KMS-11 (cell line): Measurements from ENCODE around the gene SLC10A7.

Experiments
- H2AFZ ChIP-seq: fragments of 200-600 bp; sonication (generic); 2 replicates; pipeline ENCODE4 v1.6.1; 2016; ENCODE audit warnings: antibody characterized with exemption, mixed run types, low read depth
- H3K27ac ChIP-seq: fragments of 200-600 bp; sonication (generic); 2 replicates; pipeline ENCODE4 v1.6.1; 2016; ENCODE audit warnings: mild to moderate bottlenecking, mixed run types
- H3K27me3 ChIP-seq: fragments of 200-600 bp; sonication (generic); 2 replicates; pipeline ENCODE4 v1.6.1; 2017; ENCODE audit warnings: mild to moderate bottlenecking, low read depth, mixed run types, moderate library complexity; ENCODE audit not compliant: insufficient read depth
- H3K36me3 ChIP-seq: fragments of 200-600 bp; sonication (generic); 2 replicates; pipeline ENCODE4 v1.6.1; 2017; ENCODE audit warnings: mild to moderate bottlenecking, mixed run types; ENCODE audit not compliant: insufficient read depth
- H3K4me1 ChIP-seq: fragments of 200-600 bp; sonication (generic); 2 replicates; pipeline ENCODE4 v1.6.1; 2016; ENCODE audit warnings: mild to moderate bottlenecking, low read depth, mixed run types; ENCODE audit not compliant: poor library complexity, severe bottlenecking
- H3K4me2 ChIP-seq: fragments of 200-600 bp; sonication (generic); 2 replicates; pipeline ENCODE4 v1.7.0; 2016; ENCODE audit warnings: mild to moderate bottlenecking, mixed run types
- H3K4me3 ChIP-seq: fragments of 200-600 bp; sonication (generic); IDR thresholded peaks from 2 replicates; pipeline ENCODE4 v1.6.1; 2017; ENCODE audit warnings: low read depth, low read length, mixed read lengths; ENCODE audit not compliant: insufficient read depth
- H3K79me2 ChIP-seq: fragments of 200-600 bp; sonication (generic); 2 replicates; pipeline ENCODE4 v1.6.1; 2016; ENCODE audit warnings: low read depth, mixed run types; ENCODE audit not compliant: insufficient read depth
- H3K9ac ChIP-seq: fragments of 200-600 bp; sonication (generic); 2 replicates; pipeline ENCODE4 v1.6.1; 2016; ENCODE audit warnings: mild to moderate bottlenecking, mixed run types
- H4K20me1 ChIP-seq: fragments of 200-600 bp; sonication (generic); 2 replicates; pipeline ENCODE4 v1.6.1; 2016; ENCODE audit warnings: mild to moderate bottlenecking, mixed run types; ENCODE audit not compliant: insufficient read depth
- CTCF ChIP-seq: fragments of 200-600 bp; sonication (generic); conservative IDR thresholded peaks from 2 replicates; pipeline ENCODE4 v1.6.1; 2017; ENCODE audit warnings: low read depth, mild to moderate bottlenecking, antibody characterized with exemption, low read length, moderate library complexity, mixed read lengths

Gene SLC10A7

DNA sequence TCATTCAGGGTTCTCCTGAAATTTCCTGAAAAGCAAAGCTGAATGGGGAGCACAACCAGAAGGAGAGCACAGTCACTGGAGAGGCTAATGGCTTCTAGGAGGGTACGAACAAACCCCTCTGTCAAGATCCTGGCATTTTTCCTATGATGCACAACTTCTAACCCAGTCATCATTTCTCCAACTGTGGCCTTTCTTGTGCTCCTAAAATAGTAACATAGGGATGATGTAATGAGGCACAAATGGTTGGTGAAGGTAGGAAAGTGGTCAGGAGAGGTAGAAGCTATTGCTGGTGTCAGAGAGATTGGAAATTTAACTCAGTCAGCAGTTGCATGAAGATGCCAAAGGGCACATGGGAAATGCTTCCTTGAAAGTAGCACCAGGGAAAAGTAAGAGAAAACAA lies 52.7 kb downstream of the SLC10A7 start:
- no peak for TF ChIP-seq CTCF
- H3K4me2 ChIP-seq, result 0 out of 2 replicates have a peak overlapping the region, but pooled peaks have one; percentile 1

DNA sequence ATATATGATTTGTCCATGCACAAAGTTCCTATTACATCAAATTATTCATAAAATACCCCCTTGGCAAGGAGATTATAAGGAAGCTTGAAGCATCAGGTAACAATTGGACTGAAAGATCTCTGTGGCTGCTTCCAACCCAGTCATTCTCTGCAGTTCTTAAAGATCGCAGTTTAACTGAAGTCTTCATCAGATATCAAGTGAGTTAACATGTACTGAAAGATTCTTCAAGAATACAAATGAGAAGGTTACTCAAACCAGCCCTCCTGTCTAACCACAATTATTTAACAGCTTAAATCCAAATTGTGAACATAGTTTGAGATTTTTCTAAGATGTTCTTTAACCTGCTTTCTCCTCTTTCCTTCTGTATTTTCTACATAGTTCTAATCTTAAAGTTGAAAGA lies 56.1 kb downstream of the SLC10A7 start:
- Histone ChIP-seq H2AFZ (no peak overlapping the region), H4K20me1 (no peaks in the 10 kb centered on the region), H3K9ac (no peak overlapping the region), H3K27me3 (no peaks in the 10 kb centered on the region), H3K4me3 (no peak overlapping the region), H3K27ac (no peak overlapping the region), H3K4me1 (peaks cover 12% of the 10 kb centered on the region), H3K4me2 (no peak overlapping the region), H3K79me2 (no peaks in the 10 kb centered on the region), H3K36me3 (no peaks in the 10 kb centered on the region)
- TF ChIP-seq CTCF, result no peak

More for the DNA sequence above, 52.7 kb downstream of the SLC10A7 start:
- Histone ChIP-seq H3K27me3 (no peaks in the 10 kb centered on the region), H3K4me3 (no peak overlapping the region), H3K27ac (no peak overlapping the region), H3K9ac (no peak overlapping the region), H3K4me1 (peaks cover 12% of the 10 kb centered on the region), H3K79me2 (no peaks in the 10 kb centered on the region), H2AFZ (no peak overlapping the region), H4K20me1 (no peaks in the 10 kb centered on the region), H3K36me3 (no peaks in the 10 kb centered on the region)

DNA sequence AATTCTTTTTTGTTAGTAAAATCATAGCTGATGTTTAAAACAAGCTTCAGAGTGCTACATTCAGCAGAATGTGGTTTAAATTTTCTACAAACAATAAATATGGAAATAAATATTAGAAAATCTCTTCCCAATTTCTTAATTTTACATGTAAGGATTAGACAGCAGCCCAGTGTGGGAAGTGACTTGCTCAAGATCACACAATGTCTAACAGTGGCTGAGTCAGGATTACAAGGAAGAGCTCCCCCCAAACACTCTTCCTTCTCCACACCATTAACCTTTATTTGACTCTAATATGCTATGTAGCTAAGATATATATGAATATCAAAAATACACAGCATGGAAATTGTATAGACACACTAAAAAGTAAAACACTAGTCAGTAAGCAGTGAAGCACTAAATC lies 59.5 kb downstream of the SLC10A7 start:
- Histone ChIP-seq H3K36me3 (no peaks in the 10 kb centered on the region), H3K9ac (no peak overlapping the region), H4K20me1 (no peaks in the 10 kb centered on the region), H3K4me2 (no peak overlapping the region), H3K4me3 (no peak overlapping the region), H3K27ac (no peak overlapping the region), H2AFZ (no peak overlapping the region), H3K79me2 (no peaks in the 10 kb centered on the region), H3K4me1 (peaks cover 17% of the 10 kb centered on the region), H3K27me3 (no peaks in the 10 kb centered on the region)
- TF ChIP-seq CTCF, result no peak

GRCh38 chr4:146458594-146458993 lies 63.1 kb downstream of the SLC10A7 start:
- no peaks in the 10 kb centered on the region for H3K27me3 ChIP-seq
- H2AFZ ChIP-seq, result no peak overlapping the region
- H3K79me2 ChIP-seq, result no peaks in the 10 kb centered on the region
- no peaks in the 10 kb centered on the region for H4K20me1 ChIP-seq
- H3K9ac ChIP-seq, result no peak overlapping the region
- H3K4me3 ChIP-seq, result no peak overlapping the region
- peaks cover 17% of the 10 kb centered on the region for H3K4me1 ChIP-seq
- H3K36me3 ChIP-seq, result no peaks in the 10 kb centered on the region
- H3K27ac ChIP-seq, result 0 out of 2 replicates have a peak overlapping the region, but pooled peaks have one; percentile 11
- TF ChIP-seq CTCF, result no peak
- peak overlapping the region; percentile 39 for H3K4me2 ChIP-seq

GRCh38 chr4:146456681-146457080 lies 65.1 kb downstream of the SLC10A7 start:
- TF ChIP-seq CTCF, result no peak
- no peaks in the 10 kb centered on the region for H3K36me3 ChIP-seq
- H3K79me2 ChIP-seq, result no peaks in the 10 kb centered on the region
- H3K4me2 ChIP-seq, result no peak overlapping the region
- H4K20me1 ChIP-seq, result no peaks in the 10 kb centered on the region
- no peak overlapping the region for H3K9ac ChIP-seq
- H3K4me3 ChIP-seq, result no peak overlapping the region
- peaks cover 17% of the 10 kb centered on the region for H3K4me1 ChIP-seq
- H2AFZ ChIP-seq, result no peak overlapping the region
- no peak overlapping the region for H3K27ac ChIP-seq
- no peaks in the 10 kb centered on the region for H3K27me3 ChIP-seq
